Subcutaneous adipose tissue (tissue), 4 donors: ENCODE data around the gene FAM131A. TPM values are rescaled to one million over a fixed set of nuclear protein-coding genes. Genes with fewer than 3 reads are reported as not detected.

ENCODE experiments used
- CTCF ChIP-seq: fragments of 450-650 bp; IDR thresholded peaks from one replicate; pipeline ENCODE4 v1.5.1; 2016; ENCODE audit warnings: low read depth, mild to moderate bottlenecking, control low read depth, antibody characterized with exemption, moderate library complexity
- total RNA-seq, 4 donors: library from RNA; depleted of rRNA; stranded (reverse); fragments of >200 nt; gene quantifications; one replicate each; pipeline ENCODE4 v1.1.0, GENCODE V29; 2016

Gene FAM131A
- total RNA-seq, 4 donors from 2014 or later = 9.8 to 17.1 (median 13.8) TPM

GRCh38 chr3:184345317-184346144, 8.1 kb downstream of the FAM131A start:
- no peak for TF ChIP-seq CTCF

GRCh38 chr3:184346480-184347190, 9.2 kb downstream of the FAM131A start:
- no peak for TF ChIP-seq CTCF

- TF ChIP-seq CTCF = no peak
Measured at GRCh38 chr3:184347321-184348056, 10.1 kb downstream of the FAM131A start.

GRCh38 chr3:184348057-184348382, 10.6 kb downstream of the FAM131A start:
- no peak for TF ChIP-seq CTCF

GRCh38 chr3:184349563-184350470, 12.4 kb downstream of the FAM131A start:
- no peak for TF ChIP-seq CTCF

GRCh38 chr3:184350618-184351017, 13.2 kb downstream of the FAM131A start:
- TF ChIP-seq CTCF = no peak
